K562 (cell line): ENCODE results near the gene VWA5B1. TPM values are rescaled to one million over a fixed set of nuclear protein-coding genes. Genes with fewer than 3 reads are reported as not detected.

Experiments
- ATAC-seq: fragments of 200-7000 bp; cut with Tn5 transposase; 3 replicates; pipeline ENCODE4 v1.9.1; 2020; ENCODE audit warnings: moderate library complexity
- BruUV-seq: library from RNA; stranded (reverse); fragments of 400-500 nt; replicated peaks from 2 replicates; lab custom pipeline; 2021; lab: Mats Ljungman, UMichigan
- CTCF ChIA-PET: fragments of 300-600 bp; formaldehyde crosslinking; extraction: SDS; loops from one replicate; lab custom pipeline; 2021; ENCODE audit warnings: low intra/inter-chr PET ratio; lab: Yijun Ruan, JAX
- POLR2A ChIA-PET: fragments of 300-600, 350-650 bp; sonication (Branson Sonifier 250); formaldehyde crosslinking; extraction: SDS; loops from one replicate; lab custom pipeline; 2021; ENCODE audit warnings: antibody characterized with exemption, inconsistent platforms; lab: Yijun Ruan, JAX
- DNase-seq, 4 experiments: peaks; one replicate each; pipeline versions ENCODE4 v3.0.0 to v3.0.0-alpha.2; 2011 to 2018; ENCODE audit warnings: low spot score in 3 of 4, mixed read lengths in 3 of 4; ENCODE audit errors: extremely low read depth in 1 of 4
- FAIRE-seq: peaks from 2 replicates; lab custom pipeline; 2011; peaks lifted over from hg19 to GRCh38; lab: Jason Lieb, UNC
- H2AFZ ChIP-seq: 2 replicates; pipeline ENCODE4 v1.6.0; 2011; ENCODE audit warnings: low read depth, low read length, control low read depth, inconsistent platforms
- H3K27ac ChIP-seq: fragments of 200-600 bp; 3 replicates; pipeline ENCODE4 v1.8.0; 2011; ENCODE audit warnings: low read depth, mild to moderate bottlenecking, control low read depth, inconsistent platforms, low read length, moderate library complexity, mixed read lengths; ENCODE audit errors: extremely low read depth
- H3K27me3 ChIP-seq, 2 experiments: fragments of 300-600 bp in 1 of 2; 2 replicates in 1 of 2; 3 replicates in 1 of 2; pipeline versions ENCODE4 v1.6.0 to v1.8.0; 2011; ENCODE audit warnings: inconsistent platforms in 2 of 2, low read length in 2 of 2, mild to moderate bottlenecking in 1 of 2, mixed read lengths in 1 of 2, moderate library complexity in 1 of 2; ENCODE audit not compliant: control insufficient read depth in 2 of 2, insufficient read depth in 2 of 2
- H3K36me3 ChIP-seq: fragments of 300-600 bp; 3 replicates; pipeline ENCODE4 v1.8.0; 2011; ENCODE audit warnings: mild to moderate bottlenecking, low read length, inconsistent platforms; ENCODE audit not compliant: control insufficient read depth, insufficient read depth
- H3K4me1 ChIP-seq, 2 experiments: fragments of 200-600 bp in 1 of 2; replicated peaks in 1 of 2; 2 replicates in 1 of 2; 3 replicates in 1 of 2; pipeline versions ENCODE4 v1.5.1 to v1.8.0; 2011; ENCODE audit warnings: inconsistent platforms in 2 of 2, low read length in 2 of 2, mild to moderate bottlenecking in 1 of 2, mixed read lengths in 1 of 2, moderate library complexity in 1 of 2; ENCODE audit not compliant: control insufficient read depth in 2 of 2, insufficient read depth in 2 of 2
- H3K4me2 ChIP-seq: 2 replicates; pipeline ENCODE4 v1.6.1; 2011; ENCODE audit warnings: low read length, control low read depth, inconsistent platforms, mixed read lengths; ENCODE audit not compliant: insufficient read depth
- H3K4me3 ChIP-seq: fragments of 200-600 bp; sonication (generic), shearing (Covaris generic); 2 replicates; pipeline ENCODE4 v1.5.1; 2016; ENCODE audit warnings: control low read depth, inconsistent platforms
- H3K79me2 ChIP-seq: fragments of 200-600 bp; 3 replicates; pipeline ENCODE4 v1.8.0; 2011; ENCODE audit warnings: low read length, inconsistent platforms; ENCODE audit not compliant: control insufficient read depth, insufficient read depth
- H3K9ac ChIP-seq, 2 experiments: 2 replicates each; pipeline versions ENCODE4 v1.6.0 to v1.6.1; 2011; ENCODE audit warnings: low read depth in 2 of 2, low read length in 2 of 2, control low read depth in 1 of 2, inconsistent platforms in 1 of 2, mild to moderate bottlenecking in 1 of 2, mixed read lengths in 1 of 2; ENCODE audit not compliant: insufficient read depth in 1 of 2
- H3K9me1 ChIP-seq: one replicate; pipeline ENCODE4 v1.6.0; 2011; ENCODE audit warnings: inconsistent platforms, mild to moderate bottlenecking, low read length, moderate library complexity; ENCODE audit not compliant: control insufficient read depth, insufficient read depth
- H3K9me3 ChIP-seq: replicated peaks from 2 replicates; pipeline ENCODE4 v1.5.1; 2011; ENCODE audit warnings: low read depth, low read length, inconsistent platforms; ENCODE audit not compliant: control insufficient read depth, insufficient read depth
- H4K20me1 ChIP-seq: replicated peaks from 2 replicates; pipeline ENCODE4 v1.6.1; 2011; ENCODE audit warnings: low read length, inconsistent platforms, mixed read lengths; ENCODE audit not compliant: control insufficient read depth, insufficient read depth
- ASH1L ChIP-seq: fragments of 450-650 bp; IDR thresholded peaks from 2 replicates; pipeline ENCODE4 v1.6.1; 2018; ENCODE audit warnings: borderline replicate concordance, mild to moderate bottlenecking, low read depth; ENCODE audit not compliant: partially characterized antibody
- CC2D1A ChIP-seq: fragments of 450-650 bp; IDR thresholded peaks from 2 replicates; pipeline ENCODE4 v1.6.1; 2017; ENCODE audit warnings: mild to moderate bottlenecking
- SNIP1 ChIP-seq: fragments of 450-650 bp; IDR thresholded peaks from 2 replicates; pipeline ENCODE4 v1.7.1; 2017; ENCODE audit warnings: low read depth, mild to moderate bottlenecking
- WGBS: fragments of 100-300 bp; shearing (Covaris generic); methylation state at CpG from one replicate; pipeline ENCODE4 v1.1.6; 2016; ENCODE audit warnings: low coverage, mixed read lengths; ENCODE audit not compliant: insufficient coverage; ENCODE audit errors: missing lambda C conversion rate; 5-methylcytosine and 5-hydroxymethylcytosine counted together
- in situ Hi-C: fragments of 300-500 bp; cut with MboI; formaldehyde crosslinking; loops from 4 replicates; pipeline ENCODE4 v1.15.0; 2018; ENCODE audit warnings: inconsistent platforms, mixed read lengths
- intact Hi-C: fragments of 100-400 bp; cut with micrococcal nuclease; formaldehyde crosslinking; loops from 2 replicates; pipeline ENCODE4 v1.14.2; 2022
- polyA plus RNA-seq, 8 experiments: library from polyadenylated mRNA; depleted of rRNA in 4 of 8; stranded (reverse) in 5 of 8; unstranded in 3 of 8; fragments of >200 nt; fragmentation: Nextera tagmentation in 2 of 8; fragmentation: Illumina TruSeq in 1 of 8; extraction: Ambion mirVana in 2 of 8; extraction: Trizol in 1 of 8; gene quantifications; 2 replicates each; pipeline versions ENCODE4 v1.2.1 to v1.2.3, GENCODE V29; 2011 to 2014; ENCODE audit warnings: inconsistent platforms in 1 of 8, missing spikeins in 1 of 8
- total RNA-seq, 7 experiments: library from RNA; depleted of rRNA in 6 of 7; stranded (reverse); fragments of >200 nt in 6 of 7; fragmentation: Illumina TruSeq in 2 of 7; extraction: Trizol in 2 of 7; gene quantifications; 2 replicates each; pipeline versions ENCODE4 v1.2.1 to v1.2.3, GENCODE V29; 2011 to 2021; ENCODE audit warnings: low replicate concordance in 1 of 7
- TF ChIP-seq, protein P1 (sequence below): fragments of 450-650 bp; IDR thresholded peaks from 2 replicates; pipeline ENCODE4 v1.7.0; 2016; ENCODE audit warnings: borderline replicate concordance
- TF ChIP-seq, protein P2 (sequence below): sonication (generic); formaldehyde crosslinking; IDR thresholded peaks from 2 replicates; pipeline ENCODE4 v1.8.1; 2023; ENCODE audit warnings: mild to moderate bottlenecking, missing genetic modification reagents
- TF ChIP-seq, protein P3 (sequence below): fragments of 200-800 bp; sonication (Bioruptor generic); IDR thresholded peaks from 2 replicates; pipeline ENCODE4 v1.6.1; 2017; ENCODE audit warnings: missing genetic modification characterization, missing compliant biosample characterization

VWA5B1 gene
- total and polyA plus RNA-seq, 9 of the 15 experiments (the other 6 are each of a cell fraction or from before 2014, with no cell fraction given) = not detected

DNA sequence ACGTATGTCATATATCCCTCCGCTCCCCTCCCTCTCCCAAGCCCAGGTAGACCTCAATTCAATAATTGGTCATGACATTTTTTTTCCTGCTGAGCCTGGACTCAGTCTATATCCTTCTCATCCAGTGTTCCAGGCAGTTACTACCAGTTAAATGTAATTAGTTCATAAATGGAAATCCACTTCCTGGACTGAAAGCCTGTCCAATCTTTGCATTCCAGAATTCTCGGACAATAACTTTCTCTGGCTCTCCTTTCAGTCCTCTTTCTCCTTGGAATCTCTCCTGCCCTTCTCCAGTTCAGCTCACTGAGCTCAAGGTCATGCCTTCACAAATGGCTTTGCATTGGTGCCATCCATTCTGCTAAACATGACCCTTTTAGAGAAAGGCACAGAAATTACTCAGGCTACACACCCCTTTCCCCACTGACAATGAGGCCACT is 34.8 kb downstream of the VWA5B1 start:
- CTCF ChIA-PET = no interaction called here
- no peak for TF ChIP-seq ASH1L
- TF ChIP-seq SNIP1 = no peak
- TF ChIP-seq, protein P1, sequence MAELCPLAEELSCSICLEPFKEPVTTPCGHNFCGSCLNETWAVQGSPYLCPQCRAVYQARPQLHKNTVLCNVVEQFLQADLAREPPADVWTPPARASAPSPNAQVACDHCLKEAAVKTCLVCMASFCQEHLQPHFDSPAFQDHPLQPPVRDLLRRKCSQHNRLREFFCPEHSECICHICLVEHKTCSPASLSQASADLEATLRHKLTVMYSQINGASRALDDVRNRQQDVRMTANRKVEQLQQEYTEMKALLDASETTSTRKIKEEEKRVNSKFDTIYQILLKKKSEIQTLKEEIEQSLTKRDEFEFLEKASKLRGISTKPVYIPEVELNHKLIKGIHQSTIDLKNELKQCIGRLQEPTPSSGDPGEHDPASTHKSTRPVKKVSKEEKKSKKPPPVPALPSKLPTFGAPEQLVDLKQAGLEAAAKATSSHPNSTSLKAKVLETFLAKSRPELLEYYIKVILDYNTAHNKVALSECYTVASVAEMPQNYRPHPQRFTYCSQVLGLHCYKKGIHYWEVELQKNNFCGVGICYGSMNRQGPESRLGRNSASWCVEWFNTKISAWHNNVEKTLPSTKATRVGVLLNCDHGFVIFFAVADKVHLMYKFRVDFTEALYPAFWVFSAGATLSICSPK = no peak
- TF ChIP-seq, protein P2, sequence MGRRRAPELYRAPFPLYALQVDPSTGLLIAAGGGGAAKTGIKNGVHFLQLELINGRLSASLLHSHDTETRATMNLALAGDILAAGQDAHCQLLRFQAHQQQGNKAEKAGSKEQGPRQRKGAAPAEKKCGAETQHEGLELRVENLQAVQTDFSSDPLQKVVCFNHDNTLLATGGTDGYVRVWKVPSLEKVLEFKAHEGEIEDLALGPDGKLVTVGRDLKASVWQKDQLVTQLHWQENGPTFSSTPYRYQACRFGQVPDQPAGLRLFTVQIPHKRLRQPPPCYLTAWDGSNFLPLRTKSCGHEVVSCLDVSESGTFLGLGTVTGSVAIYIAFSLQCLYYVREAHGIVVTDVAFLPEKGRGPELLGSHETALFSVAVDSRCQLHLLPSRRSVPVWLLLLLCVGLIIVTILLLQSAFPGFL (CRISPR knock-in tag) = no peak
- TF ChIP-seq, protein P3, sequence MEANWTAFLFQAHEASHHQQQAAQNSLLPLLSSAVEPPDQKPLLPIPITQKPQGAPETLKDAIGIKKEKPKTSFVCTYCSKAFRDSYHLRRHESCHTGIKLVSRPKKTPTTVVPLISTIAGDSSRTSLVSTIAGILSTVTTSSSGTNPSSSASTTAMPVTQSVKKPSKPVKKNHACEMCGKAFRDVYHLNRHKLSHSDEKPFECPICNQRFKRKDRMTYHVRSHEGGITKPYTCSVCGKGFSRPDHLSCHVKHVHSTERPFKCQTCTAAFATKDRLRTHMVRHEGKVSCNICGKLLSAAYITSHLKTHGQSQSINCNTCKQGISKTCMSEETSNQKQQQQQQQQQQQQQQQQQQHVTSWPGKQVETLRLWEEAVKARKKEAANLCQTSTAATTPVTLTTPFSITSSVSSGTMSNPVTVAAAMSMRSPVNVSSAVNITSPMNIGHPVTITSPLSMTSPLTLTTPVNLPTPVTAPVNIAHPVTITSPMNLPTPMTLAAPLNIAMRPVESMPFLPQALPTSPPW (CRISPR knock-in tag) = no peak
- no peak for TF ChIP-seq CC2D1A

More for the DNA sequence above, 34.8 kb downstream of the VWA5B1 start:
- ATAC-seq = no peak
- Histone ChIP-seq H3K36me3 (no peaks in the 10 kb centered on the region), H3K9me3 (no peaks in the 10 kb centered on the region), H3K4me1 (peaks cover 0 to 2% of the 10 kb centered on the region in 2 experiments; a peak in 1 of 5 replicates), H3K79me2 (no peaks in the 10 kb centered on the region), H2AFZ (no peak overlapping the region), H3K27ac (no peak overlapping the region), H3K9me1 (no peaks in the 10 kb centered on the region), H3K4me3 (no peak overlapping the region), H4K20me1 (no peaks in the 10 kb centered on the region; the same call in 1 of the 2 replicates), H3K9ac (no peak overlapping the region), H3K27me3 (peaks cover 36 to 54% of the 10 kb centered on the region in 2 experiments), H3K4me2 (no peak overlapping the region)
- intact Hi-C loops = no loop called here
- POLR2A ChIA-PET = no interaction called here
- in situ Hi-C loops = no loop called here
- WGBS = 3% methylated on average over 3 of the region's 3 CpGs
- BruUV-seq = no TSS peak
- no peak for DNase-seq
- FAIRE-seq = no peak
